Prostate gland (tissue), 2 donors: Measurements from ENCODE around the gene CRYGS. TPM values are rescaled to one million over a fixed set of nuclear protein-coding genes. Genes with fewer than 3 reads are reported as not detected.

Experiments used
- DNase-seq: peaks from one replicate; pipeline ENCODE4 v3.0.0-alpha.2; 2019; ENCODE audit warnings: low spot score
- H3K27ac ChIP-seq, 2 donors: fragments of 200-600 bp; sonication (generic); 2 replicates each; pipeline ENCODE4 v1.5.1; 2017 to 2019
- H3K27me3 ChIP-seq: fragments of 200-600 bp; sonication (generic); replicated peaks from 2 replicates; pipeline ENCODE4 v1.5.1; 2019; ENCODE audit not compliant: insufficient read depth
- H3K36me3 ChIP-seq, 2 donors: fragments of 200-600 bp; sonication (generic); 1 replicate in 1 of 2; 2 replicates in 1 of 2; pipeline versions ENCODE4 v1.5.1 to v1.8.1; 2017 to 2019
- H3K4me1 ChIP-seq: fragments of 200-600 bp; sonication (generic); replicated peaks from 2 replicates; pipeline ENCODE4 v1.5.1; 2019
- H3K4me3 ChIP-seq, 2 donors: fragments of 200-600 bp; sonication (generic); 2 replicates each; pipeline ENCODE4 v1.5.1; 2017 to 2019
- H3K9me3 ChIP-seq: fragments of 200-600 bp; sonication (generic); 2 replicates; pipeline ENCODE4 v1.5.1; 2017
- CTCF ChIP-seq, 4 experiments: fragments of 200-600 bp in 2 of 4; fragments of 450-650 bp in 2 of 4; sonication (generic) in 2 of 4; IDR thresholded peaks; 1 replicate in 3 of 4; 2 replicates in 1 of 4; pipeline ENCODE4 v1.5.1; 2016 to 2019; ENCODE audit warnings: antibody characterized with exemption in 4 of 4, mild to moderate bottlenecking in 2 of 4, moderate library complexity in 2 of 4
- POLR2A ChIP-seq: fragments of 450-650 bp; IDR thresholded peaks from one replicate; pipeline ENCODE4 v1.6.1; 2016; ENCODE audit warnings: antibody characterized with exemption, mild to moderate bottlenecking
- POLR2AphosphoS5 ChIP-seq: sonication (generic); formaldehyde crosslinking; IDR thresholded peaks from one replicate; pipeline ENCODE4 v1.6.1; 2017; ENCODE audit warnings: antibody characterized with exemption
- WGBS: methylation state at CpG from one replicate; pipeline ENCODE4 v1.1.5; 2018; 5-methylcytosine and 5-hydroxymethylcytosine counted together
- intact Hi-C: fragments of 100-400 bp; cut with DNase I; formaldehyde crosslinking; loops from one replicate; pipeline ENCODE4 v1.14.2; 2022
- total RNA-seq, 2 donors: library from RNA; depleted of rRNA; stranded (reverse); fragments of >200 nt; gene quantifications; one replicate each; pipeline ENCODE4 v1.1.0, GENCODE V29; 2016

Gene CRYGS
- total RNA-seq, 2 donors from 2014 or later: 1.0 to 1.1 TPM

- Histone ChIP-seq H3K4me3 (no peak overlapping the region), H3K36me3 (no peaks in the 10 kb centered on the region), H3K27me3 (no peaks in the 10 kb centered on the region), H3K9me3 (no peaks in the 10 kb centered on the region), H3K4me1 (no peaks in the 10 kb centered on the region), H3K27ac (no peak overlapping the region)
- intact Hi-C loops: no loop called here
- TF ChIP-seq POLR2A: no peak
- TF ChIP-seq CTCF (IDR thresholded peaks at IDR 0.05): no peak
- TF ChIP-seq POLR2AphosphoS5: no peak
- WGBS: 61% methylated on average over 9 of the region's 9 CpGs
- DNase-seq: no peak
Measured at GRCh38 chr3:186525369-186526255, 18.6 kb downstream of the CRYGS start.

- no peaks in the 10 kb centered on the region for H3K4me1 ChIP-seq
- no peak for TF ChIP-seq POLR2A
- no peak for TF ChIP-seq POLR2AphosphoS5
- no peak for TF ChIP-seq CTCF (IDR thresholded peaks at IDR 0.05)
- H3K27ac ChIP-seq: no peak overlapping the region
- intact Hi-C loops: no loop called here
- no peak for DNase-seq
- H3K27me3 ChIP-seq: no peaks in the 10 kb centered on the region
- WGBS: 93% methylated on average over 6 of the region's 6 CpGs
- no peaks in the 10 kb centered on the region for H3K9me3 ChIP-seq
- no peaks in the 10 kb centered on the region for H3K36me3 ChIP-seq
- H3K4me3 ChIP-seq: no peak overlapping the region
Measured at GRCh38 chr3:186524616-186525015, 19.6 kb downstream of the CRYGS start.

DNA sequence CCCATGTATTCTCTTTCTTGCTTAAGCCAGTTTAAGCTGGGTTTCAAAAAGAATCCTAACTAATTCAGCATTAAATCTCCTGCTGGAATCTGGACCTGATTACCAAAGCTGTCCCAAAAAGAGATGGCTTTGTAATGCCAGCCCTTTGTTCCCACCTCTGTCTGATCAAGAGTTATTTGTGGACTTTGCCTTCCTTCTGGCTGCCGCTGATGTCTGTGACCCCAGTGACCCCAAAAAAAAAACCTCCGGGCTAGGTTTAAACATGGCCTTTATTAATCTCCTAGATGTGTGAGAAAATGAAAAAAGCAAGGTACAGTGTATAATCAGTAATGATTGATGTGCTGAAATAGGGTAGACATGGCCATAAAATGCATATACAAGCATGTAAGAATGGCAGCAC is 20.7 kb downstream of the CRYGS start:
- Histone ChIP-seq H3K9me3 (no peaks in the 10 kb centered on the region), H3K27me3 (no peaks in the 10 kb centered on the region), H3K4me3 (no peak overlapping the region), H3K36me3 (no peaks in the 10 kb centered on the region), H3K4me1 (no peaks in the 10 kb centered on the region), H3K27ac (no peak overlapping the region)
- intact Hi-C loops: no loop called here
- no peak for DNase-seq
- TF ChIP-seq POLR2AphosphoS5: no peak
- no peak for TF ChIP-seq CTCF (IDR thresholded peaks at IDR 0.05)
- no peak for TF ChIP-seq POLR2A
- WGBS: 21% methylated on average over 2 of the region's 2 CpGs

DNA sequence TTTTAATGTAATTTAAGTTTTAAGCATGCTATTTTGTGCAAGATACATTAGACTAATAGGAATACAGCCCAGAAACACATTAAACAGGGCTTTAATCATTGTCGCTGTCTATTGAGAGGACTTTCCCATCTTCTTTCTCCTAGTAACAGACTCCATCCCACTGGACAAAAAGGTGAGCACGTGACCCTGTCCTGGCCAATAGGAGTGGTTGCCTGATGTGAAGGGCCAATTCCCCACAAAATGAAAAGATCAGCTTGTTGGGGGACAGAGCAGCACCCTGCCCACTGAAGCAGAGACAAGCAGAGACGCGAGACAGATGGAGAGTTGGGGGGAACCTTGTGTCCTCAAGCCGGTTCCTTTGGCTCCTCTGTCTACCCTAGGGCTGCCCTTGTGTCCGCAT is 21.2 kb downstream of the CRYGS start:
- Histone ChIP-seq H3K9me3 (no peaks in the 10 kb centered on the region), H3K27me3 (no peaks in the 10 kb centered on the region), H3K4me3 (no peak overlapping the region), H3K27ac (no peak overlapping the region), H3K36me3 (no peaks in the 10 kb centered on the region), H3K4me1 (no peaks in the 10 kb centered on the region)
- WGBS: 84% methylated on average over 6 of the region's 6 CpGs
- no peak for TF ChIP-seq POLR2A
- TF ChIP-seq CTCF (IDR thresholded peaks at IDR 0.05): no peak
- no peak for TF ChIP-seq POLR2AphosphoS5
- intact Hi-C loops: no loop called here
- no peak for DNase-seq
